Keratinocyte (primary cell): ENCODE data around the gene ADAM19. TPM values are rescaled to one million over a fixed set of nuclear protein-coding genes. Genes with fewer than 3 reads are reported as not detected.

Source experiments
- DNase-seq: peaks from one replicate; pipeline ENCODE4 v3.0.0-alpha.2; 2011; ENCODE audit warnings: low read depth, missing footprints, low spot score
- FAIRE-seq: peaks from 2 replicates; lab custom pipeline; 2011; peaks lifted over from hg19 to GRCh38; lab: Jason Lieb, UNC
- H2AFZ ChIP-seq: 2 replicates; pipeline ENCODE4 v1.6.0; 2012; ENCODE audit warnings: low read length, control low read depth, inconsistent platforms; ENCODE audit not compliant: control insufficient read depth
- H3K27ac ChIP-seq: 2 replicates; pipeline ENCODE4 v1.5.1; 2011; ENCODE audit warnings: low read length; ENCODE audit not compliant: control insufficient read depth, insufficient read depth
- H3K27me3 ChIP-seq: 3 replicates; pipeline ENCODE4 v1.6.0; 2011; ENCODE audit warnings: low read length; ENCODE audit not compliant: control insufficient read depth, insufficient read depth; ENCODE audit errors: extremely low read depth
- H3K36me3 ChIP-seq, 2 experiments: 2 replicates in 1 of 2; 3 replicates in 1 of 2; pipeline ENCODE4 v1.5.1; 2011; ENCODE audit warnings: low read length in 2 of 2, mild to moderate bottlenecking in 1 of 2; ENCODE audit not compliant: control insufficient read depth in 2 of 2, insufficient read depth in 2 of 2; ENCODE audit errors: extremely low read depth in 1 of 2
- H3K4me1 ChIP-seq: 3 replicates; pipeline ENCODE4 v1.5.1; 2011; ENCODE audit warnings: low read length; ENCODE audit not compliant: control insufficient read depth, insufficient read depth; ENCODE audit errors: extremely low read depth
- H3K4me2 ChIP-seq: 3 replicates; pipeline ENCODE4 v1.6.0; 2011; ENCODE audit warnings: low read depth, low read length; ENCODE audit not compliant: control insufficient read depth, insufficient read depth; ENCODE audit errors: extremely low read depth
- H3K4me3 ChIP-seq, 3 experiments: fragments of 200-600 bp in 1 of 3; sonication (generic) in 1 of 3; 2 replicates in 2 of 3; 3 replicates in 1 of 3; pipeline ENCODE4 v1.5.1; 2011 to 2016; ENCODE audit warnings: low read length in 3 of 3, mild to moderate bottlenecking in 3 of 3, control low read depth in 2 of 3, inconsistent platforms in 1 of 3, low read depth in 1 of 3, mixed read lengths in 1 of 3, mixed run types in 1 of 3, moderate library complexity in 1 of 3; ENCODE audit not compliant: control insufficient read depth in 2 of 3, insufficient read depth in 2 of 3; ENCODE audit errors: extremely low read depth in 1 of 3
- H3K79me2 ChIP-seq: 2 replicates; pipeline ENCODE4 v1.6.0; 2012; ENCODE audit warnings: low read length; ENCODE audit not compliant: control insufficient read depth, insufficient read depth
- H3K9ac ChIP-seq: 3 replicates; pipeline ENCODE4 v1.6.0; 2011; ENCODE audit warnings: low read length; ENCODE audit not compliant: control insufficient read depth, insufficient read depth; ENCODE audit errors: extremely low read depth
- H3K9me1 ChIP-seq: 3 replicates; pipeline ENCODE4 v1.6.0; 2011; ENCODE audit warnings: low read length; ENCODE audit not compliant: control insufficient read depth, insufficient read depth; ENCODE audit errors: extremely low read depth
- H3K9me3 ChIP-seq: 2 replicates; pipeline ENCODE4 v1.5.1; 2012; ENCODE audit warnings: low read depth, low read length; ENCODE audit not compliant: control insufficient read depth
- H4K20me1 ChIP-seq: 3 replicates; pipeline ENCODE4 v1.6.0; 2011; ENCODE audit warnings: low read length; ENCODE audit not compliant: control insufficient read depth, insufficient read depth; ENCODE audit errors: extremely low read depth
- CTCF ChIP-seq, 3 experiments: IDR thresholded peaks in 1 of 3; conservative IDR thresholded peaks in 1 of 3; optimal IDR thresholded peaks in 1 of 3; 2 replicates in 2 of 3; 3 replicates in 1 of 3; pipeline versions ENCODE3 to v1.5.1; 2011; ENCODE audit warnings: low read length in 3 of 3, mild to moderate bottlenecking in 3 of 3, moderate library complexity in 2 of 3, control low read depth in 1 of 3, inconsistent platforms in 1 of 3; ENCODE audit not compliant: insufficient read depth in 2 of 3; ENCODE audit errors: extremely low read depth in 1 of 3
- EZH2 ChIP-seq: IDR thresholded peaks from one replicate; pipeline ENCODE4 v1.6.1; 2012; ENCODE audit warnings: inconsistent platforms, mild to moderate bottlenecking, low read length, moderate library complexity
- dilution Hi-C: fragments of 300-500 bp; cut with MboI; formaldehyde crosslinking; loops from one replicate; pipeline ENCODE4 v1.7.0; 2020; ENCODE audit warnings: low sequenced_read_pairs; ENCODE audit not compliant: extremely low pct_ligation_motif_present
- polyA plus RNA-seq, 5 experiments: library from polyadenylated mRNA; depleted of rRNA in 3 of 5; stranded (reverse) in 3 of 5; stranded (forward) in 1 of 5; unstranded in 1 of 5; fragments of >200 nt; gene quantifications; 1 replicate in 1 of 5; 2 replicates in 3 of 5; 3 replicates in 1 of 5; pipeline versions ENCODE4 v1.2.1 to v1.2.3, GENCODE V29; 2011 to 2012; ENCODE audit warnings: missing spikeins in 2 of 5, low read depth in 1 of 5, low replicate concordance in 1 of 5

ADAM19 gene
- polyA plus RNA-seq, 1 donor (not counting 4 experiments of a cell fraction or from before 2014, with no cell fraction given), result 22.7 TPM

- H2AFZ ChIP-seq, result no peak overlapping the region
- TF ChIP-seq EZH2 (no peak), CTCF (optimal IDR thresholded peaks at IDR 0.05 in 1 of 3, IDR thresholded peaks at IDR 0.05 in 1 of 3, conservative IDR thresholded peaks at IDR 0.05 in 1 of 3; ENCODE audit: extremely low read depth in 1 of 3, insufficient read depth in 2 of 3, low read length in 3 of 3) (no peak)
These were observed 21.7 kb upstream of the ADAM19 start for GRCh38 chr5:157597277-157597676.

GRCh38 chr5:157596487-157596886 is 20.9 kb upstream of the ADAM19 start:
- Histone ChIP-seq H4K20me1 (no peaks in the 10 kb centered on the region), H3K79me2 (no peaks in the 10 kb centered on the region), H3K27me3 (no peaks in the 10 kb centered on the region), H3K27ac (no peak overlapping the region), H3K9me3 (no peaks in the 10 kb centered on the region), H3K4me1 (no peaks in the 10 kb centered on the region), H2AFZ (no peak overlapping the region), H3K36me3 (no peaks in the 10 kb centered on the region), H3K9me1 (no peaks in the 10 kb centered on the region), H3K9ac (no peak overlapping the region), H3K4me3 (no peak overlapping the region), H3K4me2 (no peak overlapping the region)
- FAIRE-seq (no peak), DNase-seq (no peak)
- dilution Hi-C loops, result no loop called here
- no peak for TF ChIP-seq EZH2
- no peak for TF ChIP-seq CTCF (optimal IDR thresholded peaks at IDR 0.05 in 1 of 3, IDR thresholded peaks at IDR 0.05 in 1 of 3, conservative IDR thresholded peaks at IDR 0.05 in 1 of 3; ENCODE audit: extremely low read depth in 1 of 3, insufficient read depth in 2 of 3, low read length in 3 of 3)

More at GRCh38 chr5:157597277-157597676, 21.7 kb upstream of the ADAM19 start:
- Histone ChIP-seq H3K9ac (no peak overlapping the region), H4K20me1 (no peaks in the 10 kb centered on the region), H3K79me2 (no peaks in the 10 kb centered on the region), H3K4me1 (peaks cover 4% of the 10 kb centered on the region), H3K4me3 (no peak overlapping the region), H3K9me3 (no peaks in the 10 kb centered on the region), H3K27me3 (no peaks in the 10 kb centered on the region), H3K9me1 (no peaks in the 10 kb centered on the region), H3K4me2 (no peak overlapping the region), H3K27ac (no peak overlapping the region), H3K36me3 (no peaks in the 10 kb centered on the region)
- FAIRE-seq (no peak), DNase-seq (no peak)
- dilution Hi-C loops, result no loop called here
